H1 (cell line): ENCODE data around the gene MARK4. TPM values are rescaled to one million over a fixed set of nuclear protein-coding genes. Genes with fewer than 3 reads are reported as not detected.

Experiments
- CTCF ChIA-PET: fragments of 300-600 bp; sonication (Branson Sonifier 250); formaldehyde crosslinking; loops from one replicate; lab custom pipeline; 2021; ENCODE audit not compliant: partially characterized antibody; lab: Charles Lee
- POLR2A ChIA-PET: fragments of 300-600 bp; sonication (Branson Sonifier 250); formaldehyde crosslinking; loops from one replicate; lab custom pipeline; 2021; ENCODE audit warnings: inconsistent platforms; ENCODE audit not compliant: partially characterized antibody; lab: Charles Lee
- DNase-seq, 2 experiments: peaks; one replicate each; pipeline versions ENCODE4 v3.0.0 to v3.0.0-alpha.2; 2010 to 2022; ENCODE audit warnings: low spot score in 2 of 2, low read depth in 1 of 2, mixed read lengths in 1 of 2
- FAIRE-seq: peaks from 2 replicates; lab custom pipeline; 2011; peaks lifted over from hg19 to GRCh38; lab: Jason Lieb, UNC
- H2AFZ ChIP-seq: 2 replicates; pipeline ENCODE4 v1.8.1; 2012; ENCODE audit warnings: low read length, inconsistent platforms
- H2AK5ac ChIP-seq: 2 replicates; pipeline ENCODE4 v1.6.1; 2013; ENCODE audit warnings: low read depth, low read length
- H2BK120ac ChIP-seq: replicated peaks from 2 replicates; pipeline ENCODE3; 2013; ENCODE audit warnings: low read depth, low read length, inconsistent platforms
- H2BK12ac ChIP-seq: 2 replicates; pipeline ENCODE4 v1.6.1; 2013; ENCODE audit warnings: low read depth, low read length
- H2BK15ac ChIP-seq: 2 replicates; pipeline ENCODE4 v1.6.1; 2013; ENCODE audit warnings: low read length
- H2BK20ac ChIP-seq: 2 replicates; pipeline ENCODE4 v1.6.1; 2013; ENCODE audit warnings: low read length
- H2BK5ac ChIP-seq: 2 replicates; pipeline ENCODE4 v1.6.1; 2013; ENCODE audit warnings: low read depth, low read length
- H3K14ac ChIP-seq: 2 replicates; pipeline ENCODE4 v1.6.1; 2013; ENCODE audit warnings: inconsistent platforms; ENCODE audit not compliant: insufficient read length
- H3K18ac ChIP-seq: 2 replicates; pipeline ENCODE4 v1.6.1; 2013; ENCODE audit warnings: low read length; ENCODE audit errors: extremely low read depth
- H3K23ac ChIP-seq: 2 replicates; pipeline ENCODE4 v1.6.1; 2013; ENCODE audit warnings: inconsistent platforms; ENCODE audit not compliant: insufficient read length
- H3K23me2 ChIP-seq: 2 replicates; pipeline ENCODE4 v1.6.1; 2013; ENCODE audit warnings: low read depth, low read length
- H3K27ac ChIP-seq: 2 replicates; pipeline ENCODE4 v1.6.1; 2011; ENCODE audit warnings: low read depth, low read length, inconsistent platforms
- H3K27me3 ChIP-seq, 4 experiments: replicated peaks in 1 of 4; 1 replicate in 1 of 4; 2 replicates in 3 of 4; pipeline versions ENCODE4 v1.6.1 to v1.8.1; 2011 to 2013; ENCODE audit warnings: low read length in 3 of 4, mild to moderate bottlenecking in 3 of 4, inconsistent platforms in 2 of 4, mixed read lengths in 2 of 4, moderate library complexity in 1 of 4; ENCODE audit not compliant: control insufficient read depth in 3 of 4, insufficient read depth in 3 of 4; ENCODE audit errors: extremely low read depth in 1 of 4
- H3K36me3 ChIP-seq, 4 experiments: 2 replicates each; pipeline versions ENCODE4 v1.6.1 to v1.8.1; 2011 to 2013; ENCODE audit warnings: mild to moderate bottlenecking in 4 of 4, low read length in 3 of 4, moderate library complexity in 2 of 4, control low read depth in 1 of 4, inconsistent platforms in 1 of 4; ENCODE audit not compliant: insufficient read depth in 4 of 4, control insufficient read depth in 2 of 4
- H3K4ac ChIP-seq: replicated peaks from 2 replicates; pipeline ENCODE3; 2013; ENCODE audit warnings: low read length, low read depth, mixed read lengths, inconsistent platforms; ENCODE audit not compliant: insufficient read length
- H3K4me1 ChIP-seq, 4 experiments: replicated peaks in 1 of 4; 1 replicate in 1 of 4; 2 replicates in 3 of 4; pipeline versions ENCODE4 v1.6.1 to v1.8.1; 2011 to 2013; ENCODE audit warnings: low read length in 3 of 4, inconsistent platforms in 2 of 4, mixed read lengths in 1 of 4; ENCODE audit not compliant: insufficient read depth in 4 of 4, control insufficient read depth in 3 of 4
- H3K4me2 ChIP-seq, 2 experiments: 2 replicates each; pipeline versions ENCODE4 v1.6.1 to v1.8.1; 2011 to 2013; ENCODE audit warnings: low read depth in 2 of 2, low read length in 2 of 2, control low read depth in 1 of 2, inconsistent platforms in 1 of 2, mild to moderate bottlenecking in 1 of 2; ENCODE audit not compliant: insufficient read depth in 1 of 2
- H3K4me3 ChIP-seq, 4 experiments: fragments of 200-600, 300-600 bp in 1 of 4; sonication (generic), shearing (Covaris generic), sonication (Bioruptor Twin) in 1 of 4; 2 replicates each; pipeline versions ENCODE4 v1.5.1 to v1.8.1; 2011 to 2016; ENCODE audit warnings: low read length in 4 of 4, low read depth in 3 of 4, control low read depth in 2 of 4, inconsistent platforms in 2 of 4, mild to moderate bottlenecking in 2 of 4, mixed read lengths in 1 of 4, moderate library complexity in 1 of 4; ENCODE audit not compliant: insufficient read depth in 2 of 4; ENCODE audit errors: extremely low read depth in 1 of 4
- H3K56ac ChIP-seq: replicated peaks from 2 replicates; pipeline ENCODE3; 2013; ENCODE audit warnings: low read depth, mild to moderate bottlenecking, mixed read lengths, low read length, inconsistent platforms; ENCODE audit not compliant: insufficient read length
- H3K79me1 ChIP-seq: 2 replicates; pipeline ENCODE4 v1.6.1; 2013; ENCODE audit warnings: low read depth, low read length, control low read depth
- H3K79me2 ChIP-seq, 2 experiments: 2 replicates each; pipeline versions ENCODE4 v1.6.1 to v1.8.1; 2012 to 2013; ENCODE audit warnings: low read length in 2 of 2, mild to moderate bottlenecking in 2 of 2, inconsistent platforms in 1 of 2; ENCODE audit not compliant: insufficient read depth in 2 of 2, control insufficient read depth in 1 of 2
- H3K9ac ChIP-seq, 4 experiments: replicated peaks in 1 of 4; 1 replicate in 1 of 4; 2 replicates in 3 of 4; pipeline versions ENCODE4 v1.6.1 to v1.8.1; 2011 to 2013; ENCODE audit warnings: low read depth in 3 of 4, low read length in 3 of 4, control low read depth in 2 of 4, mild to moderate bottlenecking in 2 of 4, moderate library complexity in 2 of 4, inconsistent platforms in 1 of 4; ENCODE audit errors: extremely low read depth in 1 of 4
- H3K9me3 ChIP-seq, 2 experiments: 2 replicates each; pipeline versions ENCODE4 v1.6.1 to v1.8.1; 2012 to 2013; ENCODE audit warnings: mild to moderate bottlenecking in 2 of 2, moderate library complexity in 2 of 2, control low read depth in 1 of 2, inconsistent platforms in 1 of 2, low read depth in 1 of 2, low read length in 1 of 2, mixed read lengths in 1 of 2; ENCODE audit not compliant: insufficient read depth in 2 of 2
- H4K20me1 ChIP-seq, 2 experiments: replicated peaks in 1 of 2; 2 replicates each; pipeline versions ENCODE3 to v1.8.1; 2011 to 2013; ENCODE audit warnings: inconsistent platforms in 2 of 2, low read length in 2 of 2, mild to moderate bottlenecking in 1 of 2; ENCODE audit not compliant: insufficient read depth in 2 of 2, control insufficient read depth in 1 of 2
- H4K5ac ChIP-seq: 2 replicates; pipeline ENCODE4 v1.6.1; 2013; ENCODE audit warnings: low read length, low read depth, mixed read lengths, inconsistent platforms; ENCODE audit not compliant: insufficient read length
- H4K8ac ChIP-seq: 2 replicates; pipeline ENCODE4 v1.8.0; 2013; ENCODE audit warnings: mild to moderate bottlenecking, moderate library complexity, low read length, inconsistent platforms; ENCODE audit not compliant: insufficient read depth; ENCODE audit errors: extremely low read depth
- H4K91ac ChIP-seq: replicated peaks from 2 replicates; pipeline ENCODE3; 2013; ENCODE audit warnings: low read length, mixed read lengths, inconsistent platforms; ENCODE audit not compliant: insufficient read length
- KDM4A ChIP-seq: IDR thresholded peaks from one replicate; pipeline ENCODE4 v1.7.1; 2012; ENCODE audit warnings: low read depth, mild to moderate bottlenecking, moderate library complexity, low read length, inconsistent platforms; ENCODE audit not compliant: severe bottlenecking
- PHF8 ChIP-seq: fragments of 200-600 bp; sonication (generic); conservative IDR thresholded peaks from 2 replicates; pipeline ENCODE4 v1.7.1; 2012; ENCODE audit warnings: low read depth, mild to moderate bottlenecking, inconsistent platforms, low read length, moderate library complexity
- SUZ12 ChIP-seq: fragments of 200-600 bp; sonication (generic); IDR thresholded peaks from 2 replicates; pipeline ENCODE4 v1.6.1; 2012; ENCODE audit warnings: mild to moderate bottlenecking, inconsistent platforms, low read length, moderate library complexity, mixed read lengths
- TAF1 ChIP-seq: IDR thresholded peaks from 2 replicates; pipeline ENCODE4 v1.6.1; 2011; ENCODE audit warnings: mild to moderate bottlenecking, low read depth, low read length
- TEAD4 ChIP-seq: IDR thresholded peaks from 2 replicates; pipeline ENCODE4 v1.6.1; 2012; ENCODE audit warnings: low read depth, low read length, inconsistent platforms, mixed read lengths
- WGBS, 2 experiments: shearing (Covaris generic) in 1 of 2; methylation state at CpG; one replicate each; pipeline versions ENCODE4 v1.1.6 to v1.1.7; 2013 to 2015; ENCODE audit warnings: low lambda C conversion rate in 2 of 2, mixed read lengths in 2 of 2, inconsistent platforms in 1 of 2, low coverage in 1 of 2, missing lambda C conversion rate in 1 of 2; ENCODE audit not compliant: insufficient replicate concordance in 2 of 2, insufficient coverage in 1 of 2, insufficient read length in 1 of 2; ENCODE audit errors: extremely low coverage in 1 of 2, missing lambda C conversion rate in 1 of 2; 5-methylcytosine and 5-hydroxymethylcytosine counted together
- long read RNA-seq, 2 experiments: library from RNA in 1 of 2; library from capped mRNA in 1 of 2; stranded (forward); transcript quantifications; one replicate each; pipeline ENCODE4 v2.0.0, GENCODE V29; 2021; ENCODE audit warnings: inconsistent platforms in 1 of 2
- polyA minus RNA-seq, 3 experiments: library from RNA; depleted of rRNA, polyadenylated mRNA; stranded (reverse); fragments of >200 nt; gene quantifications; 1 replicate in 2 of 3; 2 replicates in 1 of 3; pipeline ENCODE4 v1.2.3, GENCODE V29; 2011
- polyA plus RNA-seq, 7 experiments: library from polyadenylated mRNA; depleted of rRNA in 3 of 7; stranded (reverse) in 5 of 7; unstranded in 2 of 7; fragments of >200 nt in 5 of 7; fragments of 200-250 nt in 2 of 7; gene quantifications; 1 replicate in 5 of 7; 2 replicates in 1 of 7; 4 replicates in 1 of 7; pipeline versions ENCODE4 v1.2.1 to v1.2.3, GENCODE V29; 2011 to 2013; ENCODE audit warnings: missing spikeins in 2 of 7, mixed read lengths in 2 of 7
- total RNA-seq: library from RNA; stranded (reverse); fragmentation: NEBNext Ultra II Directional; extraction: Animal tissue kit (Norgen Biotek cat#: 25700); gene quantifications from 2 replicates; pipeline ENCODE4 v1.2.1, GENCODE V29; 2021

Gene MARK4
- total RNA-seq, result 46.8 and 49.8 TPM in 2 replicates
- 12.3 and 22.4 TPM in 2 replicates for polyA plus RNA-seq (2011; rRNA removed)
- polyA plus RNA-seq (2011; cell fraction: cytosol; rRNA removed), result 11.8 TPM
- 25.0 TPM for polyA plus RNA-seq (2011; cell fraction: nucleus; rRNA removed)
- 37.1 to 48.7 TPM (median 42.2 TPM) in 4 replicates for polyA plus RNA-seq (2012, experiment 1 of 2)
- polyA plus RNA-seq (2012, experiment 2 of 2), result 29.4 TPM
- polyA plus RNA-seq (2013, experiment 1 of 2), result 22.0 TPM
- 21.6 TPM for polyA plus RNA-seq (2013, experiment 2 of 2)
- 27.3 and 30.2 TPM in 2 replicates for polyA minus RNA-seq (2011; rRNA and poly(A)+ RNA removed)
- 26.7 TPM for polyA minus RNA-seq (2011; cell fraction: cytosol; rRNA and poly(A)+ RNA removed)
- polyA minus RNA-seq (2011; cell fraction: nucleus; rRNA and poly(A)+ RNA removed), result 19.4 TPM
- long read RNA-seq, experiment 1, partial matches to known transcripts, result 22 of 44 reads
- long read RNA-seq, experiment 1, other reads (novel, unspliced or antisense), result 20 of 44 reads
- long read RNA-seq, experiment 2, partial matches to known transcripts, result 0 of 4 reads
- long read RNA-seq, experiment 2, other reads (novel, unspliced or antisense), result 4 of 4 reads

DNA sequence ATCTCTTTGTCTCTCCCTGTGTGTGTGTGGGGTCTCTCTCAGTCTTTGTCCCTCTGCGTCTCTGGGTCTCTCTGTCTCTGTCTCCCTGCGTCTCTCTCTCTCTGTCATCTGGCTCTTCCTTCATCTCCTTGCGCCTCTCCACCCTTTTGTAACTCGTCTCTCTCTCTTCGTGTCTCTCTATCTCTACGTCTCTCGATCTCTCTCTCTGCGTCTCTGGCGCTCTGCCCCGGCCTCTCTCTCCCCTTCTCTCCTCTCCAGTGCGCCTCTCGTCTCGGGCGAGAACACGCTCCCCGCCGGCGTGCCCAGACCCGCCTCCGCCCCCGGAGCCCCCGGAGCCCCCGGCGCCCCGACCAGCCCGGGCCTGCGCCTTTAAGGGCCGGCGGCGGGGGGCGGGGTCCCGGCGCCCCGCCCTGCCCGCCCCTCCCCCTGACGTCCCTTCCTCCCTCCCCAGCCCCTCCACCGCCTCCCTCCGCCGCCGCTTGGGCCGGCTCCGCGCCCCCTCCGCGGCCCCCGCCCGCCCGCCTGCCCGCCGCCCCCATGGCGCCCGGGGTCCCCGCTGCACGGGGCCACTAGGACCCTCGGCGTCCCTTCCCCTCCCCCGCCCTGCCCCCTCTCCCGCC, at the start of gene MARK4:
MARK4 (plus strand) TSS at position 440 of the 620 bp plus-strand sequence. CDS start 318 bp downstream, outside the sequence.
- no peak within 1 kb of the TSS for H3K56ac ChIP-seq
- H3K4me2 ChIP-seq, result peak within 1 kb of the TSS; percentile 83 to 89
- 0 out of 2 replicates have a peak within 1 kb of the TSS, but pooled peaks have one; percentile 16 for H2BK15ac ChIP-seq
- peak within 1 kb of the TSS; percentile 32; the same call in 1 of the 2 replicates for H3K18ac ChIP-seq
- H4K5ac ChIP-seq, result peak within 1 kb of the TSS; percentile 39
- no peaks in the 10 kb centered on the region; a peak in 1 of 8 replicates for H3K36me3 ChIP-seq
- peaks cover 13% of the 10 kb centered on the region for H3K79me1 ChIP-seq
- CTCF ChIA-PET, result interaction anchor here (2.4 to 10.1 kb wide), 3 partner anchors 48 to 87 kb away, joined by 10 to 106 read pairs (median 23); no protein-coding TSS in a partner anchor
- no peak within 1 kb of the TSS for H3K4ac ChIP-seq
- no peak within 1 kb of the TSS for H2AK5ac ChIP-seq
- H3K4me3 ChIP-seq, result peak within 1 kb of the TSS; percentile 60 to 86 (median 66)
- no peaks in the 10 kb centered on the region for H3K9me3 ChIP-seq
- peak within 1 kb of the TSS in 3 of 4 experiments; percentile 25 to 36 (median 27); a peak in 3 of 7 replicates for H3K9ac ChIP-seq
- no peak within 1 kb of the TSS for H3K23ac ChIP-seq
- H2BK5ac ChIP-seq, result no peak within 1 kb of the TSS
- peak within 1 kb of the TSS; percentile 6; the same call in 1 of the 2 replicates for H4K8ac ChIP-seq
- no peak within 1 kb of the TSS for H2BK20ac ChIP-seq
- DNase-seq, result peak in 1 of 2 experiments; percentile 83
- no peak within 1 kb of the TSS for H3K27ac ChIP-seq
- peak within 1 kb of the TSS; percentile 86 for H2AFZ ChIP-seq
- H3K23me2 ChIP-seq, result peaks cover 11% of the 10 kb centered on the region
- POLR2A ChIA-PET, result no interaction called here
- H2BK120ac ChIP-seq, result no peak within 1 kb of the TSS
- H2BK12ac ChIP-seq, result no peak within 1 kb of the TSS
- 0% methylated on average over 2 of the region's 58 CpGs; no CpG with 5 or more reads in 1 of the 2 experiments for WGBS, 2 experiments
- no peak within 1 kb of the TSS for H3K14ac ChIP-seq
- H3K4me1 ChIP-seq, result peaks cover 0 to 10% (median 0%) of the 10 kb centered on the region in 4 experiments; a peak in 2 of 7 replicates
- peaks cover 0 to 10% (median 9%) of the 10 kb centered on the region in 4 experiments; a peak in 5 of 7 replicates for H3K27me3 ChIP-seq
- H4K91ac ChIP-seq, result no peak within 1 kb of the TSS
- peaks cover 15 to 23% of the 10 kb centered on the region in 2 experiments for H4K20me1 ChIP-seq
- FAIRE-seq, result no peak
- H3K79me2 ChIP-seq, result peaks cover 0 to 24% of the 10 kb centered on the region in 2 experiments; a peak in 2 of 4 replicates
- TF ChIP-seq TAF1 (no peak), KDM4A (peak; percentile 45), PHF8 (peak; percentile 47; the same call in 1 of the 2 replicates), TEAD4 (no peak), SUZ12 (no peak)
